Activated naive CD8-positive, alpha-beta T cell treated with anti-CD3 and anti-CD28 coated beads for 36 hours (primary cell): ENCODE results near the gene ARSG. TPM values are rescaled to one million over a fixed set of nuclear protein-coding genes. Genes with fewer than 3 reads are reported as not detected.
"Not testable (repeated sequence)": the region's sequence is repeated elsewhere in the genome, so short reads cannot be mapped to it uniquely, and the experiment has no call there.

Experiments used
- DNase-seq: peaks from one replicate; pipeline ENCODE4 v3.0.0; 2021
- H3K27ac Mint-ChIP-seq: one replicate; pipeline ENCODE4 v1.8.0; 2022; ENCODE audit warnings: mild to moderate bottlenecking, moderate library complexity, mixed read lengths
- H3K27me3 Mint-ChIP-seq: one replicate; pipeline ENCODE4 v1.8.0; 2022; ENCODE audit warnings: mild to moderate bottlenecking, mixed read lengths
- H3K36me3 Mint-ChIP-seq: one replicate; pipeline ENCODE4 v1.8.0; 2021; ENCODE audit warnings: mild to moderate bottlenecking, mixed read lengths
- H3K4me1 Mint-ChIP-seq: one replicate; pipeline ENCODE4 v1.8.0; 2021; ENCODE audit warnings: mixed read lengths
- H3K4me3 Mint-ChIP-seq: one replicate; pipeline ENCODE4 v1.8.0; 2022; ENCODE audit warnings: mild to moderate bottlenecking, moderate library complexity, mixed read lengths
- H3K9me3 Mint-ChIP-seq: one replicate; pipeline ENCODE4 v1.8.0; 2022; ENCODE audit warnings: mixed read lengths
- total RNA-seq, 2 experiments: library from RNA; stranded (reverse); gene quantifications; one replicate each; pipeline ENCODE4 v1.2.3, GENCODE V29; 2021

The ARSG gene
- total RNA-seq, 2 experiments from 2014 or later = 5.0 to 5.2 TPM

- Mint-ChIP-seq H3K4me3 (no peak overlapping the region), H3K36me3 (peaks cover 4% of the 10 kb centered on the region), H3K27me3 (no peaks in the 10 kb centered on the region), H3K9me3 (peaks cover 4% of the 10 kb centered on the region), H3K4me1 (peaks cover 12% of the 10 kb centered on the region), H3K27ac (no peak overlapping the region)
- no peak for DNase-seq
These were observed 34.7 kb downstream of the ARSG start for GRCh38 chr17:68325961-68326360.

GRCh38 chr17:68326681-68327080 is 35.4 kb downstream of the ARSG start:
- no peaks in the 10 kb centered on the region for H3K27me3 Mint-ChIP-seq
- no peak for DNase-seq
- peaks cover 12% of the 10 kb centered on the region for H3K4me1 Mint-ChIP-seq
- H3K27ac Mint-ChIP-seq = peak overlapping the region; percentile 69
- peaks cover 7% of the 10 kb centered on the region for H3K36me3 Mint-ChIP-seq
- H3K9me3 Mint-ChIP-seq = peaks cover 6% of the 10 kb centered on the region
- no peak overlapping the region for H3K4me3 Mint-ChIP-seq

- Mint-ChIP-seq H3K36me3 (peaks cover 8% of the 10 kb centered on the region), H3K27ac (no peak overlapping the region), H3K4me1 (peaks cover 12% of the 10 kb centered on the region), H3K27me3 (no peaks in the 10 kb centered on the region), H3K4me3 (no peak overlapping the region), H3K9me3 (peaks cover 14% of the 10 kb centered on the region)
- no peak for DNase-seq
These were observed 36.7 kb downstream of the ARSG start for GRCh38 chr17:68327823-68328557.

GRCh38 chr17:68328676-68329075 is 37.4 kb downstream of the ARSG start:
- DNase-seq = no peak
- Mint-ChIP-seq H3K4me3 (no peak overlapping the region), H3K27me3 (no peaks in the 10 kb centered on the region), H3K9me3 (peaks cover 16% of the 10 kb centered on the region), H3K27ac (no peak overlapping the region), H3K36me3 (peaks cover 8% of the 10 kb centered on the region), H3K4me1 (peaks cover 12% of the 10 kb centered on the region)

GRCh38 chr17:68329331-68329730 is 38.0 kb downstream of the ARSG start:
- Mint-ChIP-seq H3K4me1 (peaks cover 9% of the 10 kb centered on the region), H3K4me3 (no peak overlapping the region), H3K27me3 (no peaks in the 10 kb centered on the region)

GRCh38 chr17:68331932-68332331 is 40.6 kb downstream of the ARSG start:
- H3K9me3 Mint-ChIP-seq = peaks cover 16% of the 10 kb centered on the region
- DNase-seq, H3K27me3 Mint-ChIP-seq, H3K4me3 Mint-ChIP-seq, H3K36me3 Mint-ChIP-seq, H3K27ac Mint-ChIP-seq, H3K4me1 Mint-ChIP-seq: not testable (repeated sequence)

More at GRCh38 chr17:68329331-68329730, 38.0 kb downstream of the ARSG start:
- Mint-ChIP-seq H3K27ac (no peak overlapping the region), H3K36me3 (peaks cover 8% of the 10 kb centered on the region), H3K9me3 (peaks cover 16% of the 10 kb centered on the region)
- DNase-seq = no peak

GRCh38 chr17:68334393-68334792 is 43.1 kb downstream of the ARSG start:
- Mint-ChIP-seq H3K4me1 (no peaks in the 10 kb centered on the region), H3K27me3 (no peaks in the 10 kb centered on the region), H3K36me3 (peaks cover 8% of the 10 kb centered on the region), H3K9me3 (peaks cover 16% of the 10 kb centered on the region), H3K4me3 (no peak overlapping the region), H3K27ac (no peak overlapping the region)
- DNase-seq = no peak

GRCh38 chr17:68341482-68341881 is 50.2 kb downstream of the ARSG start:
- DNase-seq = no peak
- no peaks in the 10 kb centered on the region for H3K9me3 Mint-ChIP-seq
- peaks cover 32% of the 10 kb centered on the region for H3K4me1 Mint-ChIP-seq
- peaks cover 5% of the 10 kb centered on the region for H3K36me3 Mint-ChIP-seq
- no peak overlapping the region for H3K4me3 Mint-ChIP-seq
- H3K27me3 Mint-ChIP-seq = no peaks in the 10 kb centered on the region
- H3K27ac Mint-ChIP-seq = no peak overlapping the region

- Mint-ChIP-seq H3K9me3 (no peaks in the 10 kb centered on the region), H3K4me3 (no peak overlapping the region), H3K4me1 (peaks cover 54% of the 10 kb centered on the region), H3K27ac (peak overlapping the region; percentile 47), H3K27me3 (no peaks in the 10 kb centered on the region), H3K36me3 (peaks cover 20% of the 10 kb centered on the region)
- no peak for DNase-seq
These were observed 52.7 kb downstream of the ARSG start for GRCh38 chr17:68343976-68344375.

- Mint-ChIP-seq H3K9me3 (no peaks in the 10 kb centered on the region), H3K4me1 (peaks cover 54% of the 10 kb centered on the region), H3K27me3 (no peaks in the 10 kb centered on the region), H3K27ac (peak overlapping the region; percentile 34), H3K4me3 (no peak overlapping the region), H3K36me3 (peaks cover 20% of the 10 kb centered on the region)
- DNase-seq = peak; percentile 18
These were observed 53.4 kb downstream of the ARSG start for GRCh38 chr17:68344701-68345136.

- Mint-ChIP-seq H3K36me3 (peaks cover 20% of the 10 kb centered on the region), H3K4me3 (peak overlapping the region; percentile 75), H3K27me3 (no peaks in the 10 kb centered on the region), H3K9me3 (no peaks in the 10 kb centered on the region), H3K4me1 (peaks cover 56% of the 10 kb centered on the region), H3K27ac (peak overlapping the region; percentile 95)
- peak; percentile 79 for DNase-seq
These were observed 55.2 kb downstream of the ARSG start for GRCh38 chr17:68346448-68346847.

GRCh38 chr17:68347380-68347779 is 56.1 kb downstream of the ARSG start:
- Mint-ChIP-seq H3K36me3 (peaks cover 20% of the 10 kb centered on the region), H3K4me3 (peak overlapping the region; percentile 75), H3K27ac (peak overlapping the region; percentile 95), H3K4me1 (peaks cover 59% of the 10 kb centered on the region), H3K9me3 (no peaks in the 10 kb centered on the region), H3K27me3 (no peaks in the 10 kb centered on the region)
- no peak for DNase-seq

GRCh38 chr17:68349157-68349556 is 57.9 kb downstream of the ARSG start:
- Mint-ChIP-seq H3K4me3 (no peak overlapping the region), H3K4me1 (peaks cover 59% of the 10 kb centered on the region), H3K9me3 (no peaks in the 10 kb centered on the region), H3K27me3 (no peaks in the 10 kb centered on the region), H3K27ac (no peak overlapping the region), H3K36me3 (peaks cover 20% of the 10 kb centered on the region)
- no peak for DNase-seq

- H3K4me3 Mint-ChIP-seq = no peak overlapping the region
These were observed 60.1 kb downstream of the ARSG start for GRCh38 chr17:68351395-68351794.

GRCh38 chr17:68352041-68352440 is 60.7 kb downstream of the ARSG start:
- peaks cover 56% of the 10 kb centered on the region for H3K4me1 Mint-ChIP-seq
- no peak for DNase-seq
- peaks cover 16% of the 10 kb centered on the region for H3K36me3 Mint-ChIP-seq
- H3K27ac Mint-ChIP-seq = no peak overlapping the region
- H3K4me3 Mint-ChIP-seq = no peak overlapping the region
- no peaks in the 10 kb centered on the region for H3K27me3 Mint-ChIP-seq
- H3K9me3 Mint-ChIP-seq = no peaks in the 10 kb centered on the region

More at GRCh38 chr17:68351395-68351794, 60.1 kb downstream of the ARSG start:
- Mint-ChIP-seq H3K27ac (no peak overlapping the region), H3K4me1 (peaks cover 56% of the 10 kb centered on the region), H3K9me3 (no peaks in the 10 kb centered on the region), H3K36me3 (peaks cover 18% of the 10 kb centered on the region), H3K27me3 (no peaks in the 10 kb centered on the region)
- no peak for DNase-seq

GRCh38 chr17:68352671-68353070 is 61.4 kb downstream of the ARSG start:
- H3K4me3 Mint-ChIP-seq, H3K27ac Mint-ChIP-seq, H3K27me3 Mint-ChIP-seq, H3K9me3 Mint-ChIP-seq, DNase-seq: not testable (repeated sequence)
- H3K36me3 Mint-ChIP-seq = peaks cover 15% of the 10 kb centered on the region
- peaks cover 54% of the 10 kb centered on the region for H3K4me1 Mint-ChIP-seq
